Measurements from ENCODE around the gene OR2M5.

The OR2M5 gene, protein sequence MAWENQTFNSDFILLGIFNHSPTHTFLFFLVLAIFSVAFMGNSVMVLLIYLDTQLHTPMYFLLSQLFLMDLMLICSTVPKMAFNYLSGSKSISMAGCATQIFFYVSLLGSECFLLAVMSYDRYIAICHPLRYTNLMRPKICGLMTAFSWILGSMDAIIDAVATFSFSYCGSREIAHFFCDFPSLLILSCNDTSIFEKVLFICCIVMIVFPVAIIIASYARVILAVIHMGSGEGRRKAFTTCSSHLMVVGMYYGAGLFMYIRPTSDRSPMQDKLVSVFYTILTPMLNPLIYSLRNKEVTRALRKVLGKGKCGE

DNA sequence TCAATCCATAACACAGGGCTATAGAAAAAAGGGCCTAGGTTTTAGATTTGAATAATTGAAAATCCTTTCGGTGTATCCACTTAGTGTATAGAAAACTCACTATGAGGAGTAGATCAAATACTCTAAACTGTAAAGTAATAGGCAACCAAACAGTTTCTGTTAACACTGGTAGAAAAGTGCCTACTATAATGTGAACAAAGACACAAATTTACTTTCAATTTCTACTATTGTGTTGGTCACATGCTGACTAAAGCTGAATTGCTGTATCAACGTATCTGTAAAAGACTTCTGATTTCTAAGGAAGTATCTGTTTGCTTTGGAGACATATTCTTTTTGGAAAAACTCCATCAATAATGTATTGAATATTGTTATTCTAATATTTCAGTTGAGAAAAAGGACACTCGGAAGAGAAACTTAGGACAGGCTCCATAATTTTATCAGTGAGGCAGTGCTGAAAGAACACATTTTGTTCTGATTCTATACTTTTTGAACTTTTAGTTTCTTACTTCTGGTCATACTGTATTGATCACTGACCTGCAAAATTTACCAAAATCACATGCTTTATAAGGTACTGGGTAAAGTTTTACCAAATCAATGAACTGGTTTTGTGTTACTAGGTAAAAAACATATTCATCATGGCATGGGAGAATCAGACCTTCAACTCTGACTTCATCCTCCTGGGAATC, at the start of gene OR2M5:
Gene OR2M5 (plus strand): TSS at position 636 of the 686 bp plus-strand sequence. CDS start 0 bp downstream, at position 636.
- no peak for DNase-seq (ENCODE audit: low read depth in 2 of 2)

DNA sequence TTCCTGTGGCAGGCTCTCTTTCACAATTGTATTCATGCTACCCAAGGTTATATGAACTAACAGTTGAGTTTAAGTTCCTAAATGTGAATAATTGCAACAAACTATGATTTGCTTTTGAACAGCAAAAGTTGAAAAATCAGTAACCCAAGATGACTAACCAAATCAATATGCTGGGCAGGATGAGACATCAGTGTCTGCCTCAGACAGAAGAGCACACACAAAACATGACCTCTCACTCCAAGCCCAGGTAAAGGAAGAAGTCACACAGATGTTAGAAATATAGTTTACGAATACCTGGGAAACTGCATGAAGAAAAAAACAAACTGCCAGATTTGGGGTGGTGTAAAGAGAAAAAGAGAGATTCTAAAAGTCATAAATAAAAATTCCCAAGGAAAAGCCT, 46.4 kb upstream of the OR2M5 start:
- no peak for DNase-seq (ENCODE audit: low read depth in 2 of 2)

DNA sequence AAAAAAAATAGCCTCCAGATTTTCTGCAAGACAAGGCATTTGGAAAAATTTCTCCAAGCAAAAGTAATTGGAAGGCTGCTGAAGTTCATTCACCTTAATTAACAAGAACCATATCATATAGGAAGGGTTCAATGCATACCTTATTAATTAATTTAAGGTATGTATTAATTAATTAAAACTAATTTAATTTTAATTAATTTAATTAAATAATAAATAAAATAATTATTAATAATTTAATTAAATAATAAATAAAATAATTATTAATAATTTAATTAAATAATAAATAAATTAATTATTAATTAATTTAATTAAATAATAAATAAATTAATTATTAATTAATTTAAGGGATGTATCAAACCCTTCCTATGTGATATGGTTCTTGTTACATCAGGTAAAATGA, 42.1 kb upstream of the OR2M5 start:
- no peak for DNase-seq (ENCODE audit: low read depth in 2 of 2)

DNA sequence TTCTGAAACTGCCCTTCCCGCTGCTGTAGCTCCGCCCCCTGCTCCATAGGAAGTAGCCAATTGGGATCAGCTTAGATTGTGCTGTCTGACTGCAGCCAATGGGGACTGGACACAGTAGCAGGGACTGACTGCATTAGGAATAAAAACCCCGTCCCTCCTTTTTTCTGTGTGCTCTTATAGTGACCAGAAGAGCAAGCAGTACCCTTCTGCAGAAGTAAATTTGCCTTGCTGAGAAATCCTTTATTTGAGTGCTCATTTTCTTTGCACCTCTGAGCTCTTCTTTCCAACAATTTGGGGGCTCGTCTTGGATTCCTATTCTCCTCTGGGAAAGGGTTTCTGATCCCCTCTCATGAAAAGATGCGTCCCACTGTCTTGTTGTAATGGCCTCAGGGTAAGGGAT, 33.8 kb upstream of the OR2M5 start:
- no peak for DNase-seq (ENCODE audit: low read depth in 2 of 2)

DNA sequence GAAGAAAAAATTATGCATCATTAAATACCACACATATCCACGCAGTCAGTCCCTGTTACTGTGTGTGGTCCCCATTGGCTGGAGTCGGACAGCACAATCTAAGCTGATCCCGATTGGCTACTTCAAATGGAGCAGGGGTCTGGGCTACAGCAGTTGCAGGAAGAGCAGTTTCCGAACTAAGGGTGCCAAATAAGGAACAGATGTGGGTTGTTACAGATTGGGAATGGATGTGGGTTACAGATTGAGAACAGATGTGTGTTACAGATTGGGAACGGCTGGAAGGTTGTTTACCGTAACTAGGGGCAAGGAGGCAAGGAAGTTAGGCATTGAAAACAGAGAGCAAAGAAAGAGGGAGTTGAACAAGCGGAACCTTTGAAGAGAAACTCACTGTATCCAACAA, 30.1 kb upstream of the OR2M5 start:
- DNase-seq (ENCODE audit: low read depth in 2 of 2) = no peak

DNA sequence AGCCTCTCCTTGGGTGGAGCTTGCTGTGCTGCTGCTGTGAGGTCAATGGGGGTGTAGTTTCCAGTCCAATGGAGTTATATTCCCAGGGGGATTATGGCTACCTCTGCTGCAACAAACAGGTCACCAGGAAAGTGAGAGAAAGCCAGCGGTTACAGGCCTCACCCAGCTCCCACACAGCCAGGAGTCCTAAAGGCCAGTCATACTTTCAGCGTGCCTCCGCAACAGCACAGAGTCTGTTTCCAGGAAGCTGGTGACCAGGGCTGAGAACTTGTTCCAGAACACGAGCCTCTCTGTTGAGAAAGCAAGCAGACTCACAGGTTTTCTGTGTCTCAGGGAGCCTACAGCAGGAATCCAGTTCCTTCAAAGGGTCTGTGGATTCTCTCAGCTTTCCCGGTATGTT, 17.3 kb upstream of the OR2M5 start:
- DNase-seq (ENCODE audit: low read depth in 2 of 2) = no peak

DNA sequence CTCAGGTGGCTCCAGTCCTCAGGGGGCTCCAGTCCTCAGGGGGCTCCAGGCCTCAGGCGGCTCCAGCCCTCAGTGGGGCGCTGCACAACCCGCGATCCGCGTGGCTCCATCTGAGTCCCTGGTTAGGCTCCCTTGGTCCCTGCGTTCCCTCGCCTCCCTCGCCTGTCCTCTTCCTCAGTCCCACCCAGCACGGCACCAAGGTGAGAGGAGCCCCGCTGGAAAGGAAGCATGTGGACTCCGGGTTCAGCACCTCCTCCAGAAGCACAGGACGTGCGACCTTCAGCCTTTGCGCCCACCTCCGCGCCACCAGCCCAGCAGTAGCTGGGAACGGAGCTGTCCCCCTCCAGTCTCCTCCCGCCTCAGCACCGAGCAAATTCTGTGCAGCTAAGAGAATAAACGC, 8.1 kb upstream of the OR2M5 start:
- DNase-seq (ENCODE audit: low read depth in 2 of 2) = no peak

DNA sequence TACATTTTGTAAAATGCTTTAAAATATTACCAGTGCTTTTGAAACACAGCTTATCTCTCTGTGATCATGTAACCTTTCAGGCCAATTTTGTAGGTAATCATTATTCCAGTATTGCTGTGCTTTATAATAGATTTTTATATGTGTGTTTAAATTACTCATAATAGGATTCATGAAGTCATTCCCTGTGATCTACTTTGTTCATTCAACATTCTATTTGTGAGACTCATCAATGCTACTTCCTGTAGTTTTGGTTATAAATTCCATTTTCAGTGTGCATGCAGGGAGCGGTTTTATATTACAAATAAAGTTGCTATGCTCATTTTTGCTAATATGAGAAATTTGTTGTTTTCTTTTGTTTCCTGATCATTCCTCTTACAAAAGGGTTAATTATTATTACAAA, 4.1 kb upstream of the OR2M5 start:
- no peak for DNase-seq (ENCODE audit: low read depth in 2 of 2)

DNA sequence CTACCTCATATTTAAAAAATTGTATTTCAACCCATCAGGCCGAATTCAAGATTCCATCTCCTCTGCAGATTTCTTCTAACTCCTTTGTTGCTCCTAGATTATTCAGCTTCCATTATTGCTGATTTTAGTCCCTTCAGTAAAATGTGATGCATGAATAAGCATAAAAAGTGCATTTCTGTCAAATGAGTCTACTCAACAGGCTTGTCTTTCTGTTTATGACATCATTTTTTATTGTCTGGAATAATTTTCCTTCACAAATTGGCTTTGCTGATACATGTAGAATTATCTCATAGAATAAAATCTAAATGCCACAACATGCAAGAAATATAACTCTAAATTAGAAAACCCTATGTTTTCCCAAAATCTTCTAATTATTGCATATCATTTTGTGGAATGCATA, 1.6 kb upstream of the OR2M5 start:
- no peak for DNase-seq (ENCODE audit: low read depth in 2 of 2)

DNA sequence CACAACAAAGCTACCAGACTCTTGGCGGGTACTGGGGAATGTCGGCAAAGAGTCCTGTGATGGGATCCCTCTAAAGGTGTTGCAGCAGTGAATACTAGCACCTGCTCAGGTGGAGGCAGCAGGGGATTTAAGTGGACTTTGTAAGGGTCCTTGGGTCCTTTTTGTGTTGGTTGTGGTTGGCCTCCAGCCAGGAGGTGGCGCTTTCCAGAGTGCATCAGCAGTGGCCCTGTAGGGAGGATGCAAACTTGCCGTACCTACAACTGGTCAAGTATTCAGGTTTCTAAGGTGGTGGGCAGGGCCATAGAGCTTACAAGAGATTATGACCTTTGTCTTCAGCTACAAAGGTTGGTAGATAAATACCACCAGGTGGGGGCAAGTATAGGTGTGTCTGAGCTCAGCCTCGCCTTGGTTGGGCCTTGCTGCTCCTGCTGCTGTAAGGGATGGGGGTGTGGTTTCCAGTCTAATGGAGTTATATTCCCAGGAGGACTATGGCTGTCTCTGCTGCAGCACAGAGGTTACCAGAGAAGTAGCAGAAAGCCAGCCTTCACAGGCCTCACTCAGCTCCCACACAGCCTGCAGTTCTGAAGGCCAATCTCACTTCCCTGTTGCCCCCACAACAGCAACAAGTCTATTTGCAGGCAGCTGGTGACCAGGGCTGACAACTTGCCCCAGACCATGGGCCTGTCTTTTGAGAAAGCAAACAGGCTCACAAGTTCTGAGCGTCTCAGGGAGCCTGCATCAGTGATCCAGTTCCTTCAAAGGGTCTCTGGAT, 7.3 kb downstream of the OR2M5 start:
- DNase-seq (ENCODE audit: low read depth in 2 of 2) = no peak

DNA sequence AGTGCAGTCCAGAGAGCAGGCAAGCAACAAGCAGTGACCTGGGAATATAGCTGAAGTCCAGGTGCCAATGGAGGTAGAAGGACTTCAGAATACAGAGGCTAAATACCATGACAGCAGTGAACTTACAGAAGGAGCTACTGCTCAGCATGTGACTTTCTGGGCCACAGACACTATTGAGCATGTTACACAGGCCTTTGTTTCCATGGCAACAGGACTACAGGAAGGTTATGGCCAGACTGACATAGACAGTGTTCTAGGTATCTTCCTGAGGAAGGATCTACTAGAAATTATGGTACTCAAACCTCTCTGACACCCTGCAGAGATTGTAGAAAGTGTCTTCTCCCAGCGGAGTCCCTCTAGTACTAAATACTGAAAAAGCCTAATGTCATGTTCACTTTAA, 11.0 kb downstream of the OR2M5 start:
- DNase-seq (ENCODE audit: low read depth in 2 of 2) = no peak

DNA sequence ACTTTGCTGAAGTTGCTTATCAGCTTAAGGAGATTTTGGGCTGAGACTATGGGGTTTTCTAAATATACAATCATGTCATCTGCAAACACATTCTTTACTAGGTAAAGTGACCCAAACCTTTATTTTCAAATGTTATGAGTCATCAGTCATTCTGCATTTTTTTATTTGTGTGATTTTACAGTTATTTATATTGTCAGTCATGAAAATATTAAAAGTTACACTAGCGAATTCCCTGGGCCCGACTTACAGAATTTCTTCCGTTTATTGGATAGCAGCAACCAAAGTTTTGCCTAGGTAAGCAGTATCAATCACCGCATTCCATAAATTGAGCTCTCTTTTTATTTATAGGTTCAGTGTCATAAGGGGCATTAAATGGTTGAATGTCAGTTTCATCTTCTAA, 13.8 kb downstream of the OR2M5 start:
- no peak for DNase-seq (ENCODE audit: low read depth in 2 of 2)

DNA sequence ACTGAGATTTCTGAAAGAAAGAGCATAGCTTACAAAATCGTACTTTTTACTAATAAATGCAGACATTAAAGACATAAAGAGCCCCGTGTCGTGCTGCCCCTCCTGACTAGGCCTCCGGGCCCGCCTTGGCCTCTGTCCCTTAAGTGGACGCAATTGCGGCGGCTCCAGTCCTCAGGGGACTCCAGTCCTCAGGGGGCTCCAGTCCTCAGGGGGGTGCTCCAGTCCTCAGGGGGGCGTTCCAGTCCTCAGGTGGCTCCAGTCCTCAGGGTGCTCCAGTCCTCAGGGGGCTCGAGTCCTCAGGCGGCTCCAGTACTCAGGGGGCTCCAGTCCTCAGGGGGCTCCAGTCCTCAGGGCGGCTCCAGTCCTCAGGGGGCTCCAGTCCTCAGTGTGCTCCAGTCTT, 19.1 kb downstream of the OR2M5 start:
- DNase-seq (ENCODE audit: low read depth in 2 of 2) = no peak

DNA sequence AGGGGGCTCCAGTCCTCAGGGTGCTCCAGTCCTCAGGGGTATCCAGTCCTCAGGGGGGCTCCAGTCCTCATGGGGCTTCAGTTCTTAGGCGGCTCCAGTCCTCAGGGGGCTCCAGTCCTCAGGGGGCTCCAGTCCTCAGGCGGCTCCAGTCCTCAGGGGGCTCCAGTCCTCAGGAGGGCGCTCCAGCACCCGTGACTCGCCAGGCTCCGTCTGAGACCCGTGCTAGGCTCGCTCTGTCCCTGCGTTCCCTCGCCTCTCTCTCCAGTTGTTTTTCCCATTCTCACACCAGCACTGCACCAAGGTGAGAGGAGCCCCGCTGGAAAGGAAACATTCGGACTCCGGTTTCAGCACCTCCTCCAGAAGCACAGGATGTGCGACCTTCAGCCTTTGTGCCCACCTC, 20.2 kb downstream of the OR2M5 start:
- no peak for DNase-seq (ENCODE audit: low read depth in 2 of 2)

DNA sequence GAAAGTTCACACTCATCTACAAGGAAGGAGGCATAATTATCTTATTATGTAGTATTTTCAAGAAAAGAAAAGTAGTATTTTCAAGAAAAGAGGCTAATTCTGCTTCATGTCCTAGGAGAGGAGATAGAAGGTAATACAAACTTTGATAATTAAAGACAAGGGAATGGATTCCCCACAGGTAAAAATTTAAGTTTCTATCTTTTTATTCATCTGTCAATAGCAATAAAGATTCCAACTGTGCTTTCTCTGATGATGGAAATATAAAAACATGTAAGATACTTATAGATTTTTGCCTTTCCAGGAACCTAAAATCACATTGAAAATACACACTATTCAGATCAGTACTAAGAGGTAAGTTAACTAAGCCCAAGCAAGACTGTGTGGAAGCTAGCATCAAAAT, 29.6 kb downstream of the OR2M5 start, which contains the start of gene OR2M2:
Gene OR2M2 (plus strand): TSS at position 301 of the 400 bp plus-strand sequence. CDS start 5,165 bp downstream, outside the sequence.
- DNase-seq (ENCODE audit: low read depth in 2 of 2) = no peak

DNA sequence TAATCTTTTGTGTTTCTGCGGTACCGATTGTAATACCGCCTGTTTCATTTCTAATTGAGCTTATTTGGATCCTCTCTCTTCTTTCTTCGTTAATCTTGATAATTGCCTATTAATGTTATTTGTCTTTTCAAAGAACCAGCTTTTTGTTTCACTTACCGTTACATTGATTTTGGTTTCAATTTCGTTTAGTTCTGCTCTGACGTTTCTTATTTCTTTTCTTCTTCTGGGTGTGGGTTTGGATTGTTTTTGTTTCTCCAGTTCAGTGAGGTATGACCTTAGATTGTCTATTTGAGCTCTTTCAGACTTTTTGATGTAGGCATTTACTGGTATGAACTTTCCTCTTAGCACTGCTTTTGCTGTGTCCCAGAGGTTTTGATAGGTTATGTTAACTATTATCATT, 39.0 kb downstream of the OR2M5 start:
- no peak for DNase-seq (ENCODE audit: low read depth in 2 of 2)

DNA sequence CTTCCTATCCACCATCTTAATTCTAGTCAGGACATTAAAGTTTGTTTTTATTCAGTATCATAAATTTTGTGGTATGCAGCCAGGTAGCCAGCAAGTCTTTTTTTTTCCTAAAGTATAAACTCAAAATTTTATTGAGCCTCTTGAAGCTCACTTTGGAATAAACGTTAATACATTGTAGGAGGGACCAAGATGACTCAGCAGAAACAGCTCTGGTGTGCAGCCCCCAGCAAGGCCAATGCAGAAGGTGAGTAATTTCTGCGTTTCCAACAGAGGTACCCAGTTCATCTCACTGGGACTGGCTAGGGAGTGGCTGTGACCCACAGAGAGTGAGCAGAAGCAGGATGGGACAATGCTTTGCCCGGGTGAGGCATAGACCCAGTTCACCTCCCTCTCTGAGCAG, 42.4 kb downstream of the OR2M5 start:
- DNase-seq (ENCODE audit: low read depth in 2 of 2) = no peak

DNA sequence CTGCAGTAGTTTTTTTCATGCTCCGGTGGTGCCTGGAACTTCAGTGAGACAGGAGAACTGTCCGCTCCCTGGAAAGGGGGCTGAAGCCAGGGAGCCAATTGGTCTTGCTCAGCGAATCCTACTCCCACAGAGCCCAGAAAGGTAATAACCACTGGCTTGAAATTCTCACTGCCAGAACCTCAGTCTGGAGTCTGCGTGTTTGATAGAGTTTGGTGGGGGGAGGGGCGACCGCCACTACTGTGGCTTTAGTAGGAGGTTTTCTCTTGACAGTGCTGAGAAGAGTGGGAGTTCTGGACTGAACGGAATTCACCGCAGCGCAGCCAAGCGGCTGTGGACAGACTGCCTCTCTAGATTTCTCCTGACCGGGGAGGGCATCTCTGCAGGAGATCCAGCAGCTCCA, 44.1 kb downstream of the OR2M5 start:
- no peak for DNase-seq (ENCODE audit: low read depth in 2 of 2)

DNA sequence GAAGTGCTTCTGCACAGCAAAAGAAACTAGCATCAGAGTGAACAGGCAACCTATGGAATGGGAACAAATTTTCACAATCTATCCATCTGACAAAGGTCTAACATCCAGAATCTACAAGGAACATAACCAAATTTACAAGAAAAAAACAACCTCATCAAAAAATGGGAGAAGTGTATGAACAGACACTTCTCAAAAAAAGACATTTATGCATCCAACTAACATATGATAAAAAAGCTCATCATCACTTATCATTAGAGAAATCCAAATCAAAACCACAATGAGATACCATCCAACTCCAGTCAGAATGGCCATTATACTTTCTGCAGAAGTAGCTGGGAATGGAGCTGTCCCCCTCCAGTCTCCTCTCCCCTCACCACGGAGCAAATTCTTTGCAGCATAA, 49.2 kb downstream of the OR2M5 start:
- no peak for DNase-seq (ENCODE audit: low read depth in 2 of 2)
